HAP-1 (cell line): ENCODE measurements around the gene CAMTA1.

Experiments
- DNase-seq, 2 experiments: peaks; one replicate each; pipeline ENCODE4 v3.0.0-alpha.2; 2016 to 2020; ENCODE audit warnings: low spot score in 2 of 2
- H3K27me3 ChIP-seq: fragments of 250-450 bp; sonication (Bioruptor Pico); 2 replicates; pipeline ENCODE4 v1.5.1; 2020; ENCODE audit warnings: low read depth, mild to moderate bottlenecking, moderate library complexity
- H3K36me3 ChIP-seq: fragments of 250-450 bp; sonication (Bioruptor Pico); replicated peaks from 2 replicates; pipeline ENCODE4 v1.5.1; 2020; ENCODE audit warnings: mild to moderate bottlenecking
- H3K4me1 ChIP-seq: fragments of 250-450 bp; sonication (Bioruptor Pico); 2 replicates; pipeline ENCODE4 v1.5.1; 2020; ENCODE audit warnings: mild to moderate bottlenecking
- H3K4me3 ChIP-seq: fragments of 250-450 bp; sonication (Bioruptor Pico); 2 replicates; pipeline ENCODE4 v1.5.1; 2020; ENCODE audit warnings: mild to moderate bottlenecking, moderate library complexity
- H3K9me3 ChIP-seq: fragments of 250-450 bp; sonication (Bioruptor Pico); 2 replicates; pipeline ENCODE4 v1.5.1; 2020; ENCODE audit warnings: mild to moderate bottlenecking, moderate library complexity
- in situ Hi-C: fragments of 300-500 bp; cut with MboI; formaldehyde crosslinking; loops from 3 replicates; pipeline ENCODE4 v1.14.3; 2020; ENCODE audit warnings: low sequenced_read_pairs, inconsistent platforms, mixed read lengths

Gene CAMTA1

GRCh38 chr1:7018826-7019225 lies 233.6 kb downstream of the CAMTA1 start:
- no peaks in the 10 kb centered on the region for H3K4me1 ChIP-seq
- in situ Hi-C loops: no loop called here
- H3K27me3 ChIP-seq: peaks cover 17% of the 10 kb centered on the region
- H3K4me3 ChIP-seq: no peak overlapping the region
- no peaks in the 10 kb centered on the region for H3K9me3 ChIP-seq
- H3K36me3 ChIP-seq: no peaks in the 10 kb centered on the region
- DNase-seq: no peak

GRCh38 chr1:7019510-7019909 lies 234.3 kb downstream of the CAMTA1 start:
- H3K9me3 ChIP-seq: no peaks in the 10 kb centered on the region
- in situ Hi-C loops: no loop called here
- H3K4me1 ChIP-seq: no peaks in the 10 kb centered on the region
- H3K27me3 ChIP-seq: peaks cover 20% of the 10 kb centered on the region
- no peak overlapping the region for H3K4me3 ChIP-seq
- H3K36me3 ChIP-seq: no peaks in the 10 kb centered on the region
- no peak for DNase-seq

GRCh38 chr1:7022058-7022457 lies 236.8 kb downstream of the CAMTA1 start:
- Histone ChIP-seq H3K27me3 (peaks cover 20% of the 10 kb centered on the region), H3K9me3 (no peaks in the 10 kb centered on the region), H3K36me3 (no peaks in the 10 kb centered on the region), H3K4me1 (no peaks in the 10 kb centered on the region), H3K4me3 (no peak overlapping the region)
- no peak for DNase-seq
- in situ Hi-C loops: no loop called here

GRCh38 chr1:7025013-7025412 lies 239.8 kb downstream of the CAMTA1 start:
- peaks cover 12% of the 10 kb centered on the region; the same call in 1 of the 2 replicates for H3K27me3 ChIP-seq
- no peak overlapping the region for H3K4me3 ChIP-seq
- H3K9me3 ChIP-seq: no peaks in the 10 kb centered on the region
- in situ Hi-C loops: no loop called here
- DNase-seq: no peak
- no peaks in the 10 kb centered on the region for H3K36me3 ChIP-seq
- H3K4me1 ChIP-seq: no peaks in the 10 kb centered on the region

- in situ Hi-C loops: no loop called here
- H3K9me3 ChIP-seq: no peaks in the 10 kb centered on the region
- DNase-seq: no peak
Measured at GRCh38 chr1:7026169-7026568, 240.9 kb downstream of the CAMTA1 start.

GRCh38 chr1:7032992-7033391 lies 247.7 kb downstream of the CAMTA1 start:
- Histone ChIP-seq H3K4me3 (no peak overlapping the region), H3K27me3 (no peaks in the 10 kb centered on the region), H3K9me3 (no peaks in the 10 kb centered on the region), H3K4me1 (no peaks in the 10 kb centered on the region), H3K36me3 (no peaks in the 10 kb centered on the region)
- in situ Hi-C loops: no loop called here
- no peak for DNase-seq

More at GRCh38 chr1:7026169-7026568, 240.9 kb downstream of the CAMTA1 start:
- Histone ChIP-seq H3K4me3 (no peak overlapping the region), H3K4me1 (no peaks in the 10 kb centered on the region), H3K36me3 (no peaks in the 10 kb centered on the region), H3K27me3 (peaks cover 10% of the 10 kb centered on the region; the same call in 1 of the 2 replicates)

- Histone ChIP-seq H3K27me3 (peaks cover 7% of the 10 kb centered on the region; the same call in 1 of the 2 replicates), H3K4me1 (no peaks in the 10 kb centered on the region), H3K36me3 (no peaks in the 10 kb centered on the region), H3K4me3 (no peak overlapping the region), H3K9me3 (no peaks in the 10 kb centered on the region)
- no peak for DNase-seq
- in situ Hi-C loops: no loop called here
Measured at GRCh38 chr1:7036386-7036785, 251.1 kb downstream of the CAMTA1 start.

- H3K27me3 ChIP-seq: peaks cover 23% of the 10 kb centered on the region
- in situ Hi-C loops: no loop called here
- H3K9me3 ChIP-seq: no peaks in the 10 kb centered on the region
- H3K36me3 ChIP-seq: no peaks in the 10 kb centered on the region
- no peak overlapping the region for H3K4me3 ChIP-seq
- no peaks in the 10 kb centered on the region for H3K4me1 ChIP-seq
- no peak for DNase-seq
Measured at GRCh38 chr1:7039590-7040220, 254.5 kb downstream of the CAMTA1 start.

GRCh38 chr1:7040969-7041695 lies 255.9 kb downstream of the CAMTA1 start:
- in situ Hi-C loops: no loop called here
- H3K27me3 ChIP-seq: peaks cover 34% of the 10 kb centered on the region
- no peaks in the 10 kb centered on the region for H3K9me3 ChIP-seq
- no peaks in the 10 kb centered on the region for H3K36me3 ChIP-seq
- no peak for DNase-seq
- H3K4me1 ChIP-seq: no peaks in the 10 kb centered on the region
- no peak overlapping the region for H3K4me3 ChIP-seq

- peak in 1 of 2 experiments; percentile 41 for DNase-seq
- Histone ChIP-seq H3K4me1 (no peaks in the 10 kb centered on the region), H3K9me3 (no peaks in the 10 kb centered on the region), H3K27me3 (peaks cover 34% of the 10 kb centered on the region), H3K4me3 (no peak overlapping the region), H3K36me3 (no peaks in the 10 kb centered on the region)
- in situ Hi-C loops: no loop called here
Measured at GRCh38 chr1:7042322-7043190, 257.3 kb downstream of the CAMTA1 start.

GRCh38 chr1:7043191-7043549 lies 257.9 kb downstream of the CAMTA1 start:
- Histone ChIP-seq H3K4me1 (no peaks in the 10 kb centered on the region), H3K27me3 (peaks cover 34% of the 10 kb centered on the region), H3K36me3 (no peaks in the 10 kb centered on the region), H3K4me3 (no peak overlapping the region), H3K9me3 (no peaks in the 10 kb centered on the region)
- no peak for DNase-seq
- in situ Hi-C loops: no loop called here

GRCh38 chr1:7043719-7044535 lies 258.7 kb downstream of the CAMTA1 start:
- Histone ChIP-seq H3K27me3 (peaks cover 34% of the 10 kb centered on the region), H3K36me3 (no peaks in the 10 kb centered on the region), H3K4me1 (no peaks in the 10 kb centered on the region), H3K4me3 (no peak overlapping the region), H3K9me3 (no peaks in the 10 kb centered on the region)
- in situ Hi-C loops: no loop called here
- no peak for DNase-seq

GRCh38 chr1:7045897-7046296 lies 260.6 kb downstream of the CAMTA1 start:
- in situ Hi-C loops: no loop called here

More at GRCh38 chr1:7045897-7046296, 260.6 kb downstream of the CAMTA1 start:
- H3K9me3 ChIP-seq: no peaks in the 10 kb centered on the region
- no peak for DNase-seq
- H3K27me3 ChIP-seq: peaks cover 27% of the 10 kb centered on the region
- no peaks in the 10 kb centered on the region for H3K36me3 ChIP-seq
- no peaks in the 10 kb centered on the region for H3K4me1 ChIP-seq
- H3K4me3 ChIP-seq: no peak overlapping the region
